Epithelial cell of prostate (primary cell): ENCODE data around the gene RAB40C.
A peak's percentile ranks its signal among the peaks of the same experiment; 100 is the strongest.

Source experiments
- DNase-seq: peaks from one replicate; pipeline ENCODE4 v3.0.0-alpha.2; 2011; ENCODE audit warnings: low read depth, low spot score
- H3K27ac ChIP-seq: fragments of 450-650 bp; 2 replicates; pipeline ENCODE4 v1.5.1; 2017; ENCODE audit warnings: mild to moderate bottlenecking

The RAB40C gene

DNA sequence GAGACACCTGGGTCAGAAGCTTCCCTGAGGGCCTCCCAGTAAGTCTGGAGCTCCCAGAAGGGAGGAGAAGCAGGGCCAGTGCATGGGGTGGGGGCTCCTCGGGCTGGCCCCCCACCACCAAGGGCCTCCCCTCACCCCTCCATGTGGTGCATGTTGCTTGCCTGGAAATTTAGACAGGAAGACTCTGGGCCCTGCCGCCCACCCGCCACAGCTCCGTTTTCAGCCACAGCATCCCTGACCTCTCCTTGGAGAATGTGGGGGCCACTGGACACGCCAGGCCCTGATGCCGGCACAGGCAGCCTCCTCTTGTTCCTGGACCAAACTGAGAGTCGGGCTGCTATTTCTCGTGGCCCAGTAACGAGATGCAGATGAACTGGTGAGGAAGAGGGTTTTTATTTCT is 49.0 kb downstream of the RAB40C start:
- no peak for DNase-seq
- H3K27ac ChIP-seq, result no peak overlapping the region

DNA sequence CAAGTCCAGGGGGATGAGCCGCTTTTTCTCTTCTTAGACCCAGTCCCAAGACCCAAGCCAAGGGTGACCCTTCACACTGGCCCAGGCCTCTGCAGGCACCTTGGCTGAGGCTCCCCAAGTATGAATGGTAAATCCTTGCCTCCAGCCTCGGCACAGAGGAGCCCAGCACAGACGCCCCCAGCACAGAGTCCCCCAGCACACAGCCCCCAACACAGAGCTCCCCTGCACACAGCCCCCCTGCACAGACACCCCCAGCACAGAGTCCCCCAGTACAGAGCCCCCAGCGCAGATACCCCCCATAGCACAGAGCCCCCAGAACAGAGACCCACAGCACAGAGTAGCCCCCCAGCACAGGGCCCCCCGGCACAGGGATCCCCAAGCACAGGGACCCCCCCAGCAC is 50.7 kb downstream of the RAB40C start:
- no peak overlapping the region for H3K27ac ChIP-seq

DNA sequence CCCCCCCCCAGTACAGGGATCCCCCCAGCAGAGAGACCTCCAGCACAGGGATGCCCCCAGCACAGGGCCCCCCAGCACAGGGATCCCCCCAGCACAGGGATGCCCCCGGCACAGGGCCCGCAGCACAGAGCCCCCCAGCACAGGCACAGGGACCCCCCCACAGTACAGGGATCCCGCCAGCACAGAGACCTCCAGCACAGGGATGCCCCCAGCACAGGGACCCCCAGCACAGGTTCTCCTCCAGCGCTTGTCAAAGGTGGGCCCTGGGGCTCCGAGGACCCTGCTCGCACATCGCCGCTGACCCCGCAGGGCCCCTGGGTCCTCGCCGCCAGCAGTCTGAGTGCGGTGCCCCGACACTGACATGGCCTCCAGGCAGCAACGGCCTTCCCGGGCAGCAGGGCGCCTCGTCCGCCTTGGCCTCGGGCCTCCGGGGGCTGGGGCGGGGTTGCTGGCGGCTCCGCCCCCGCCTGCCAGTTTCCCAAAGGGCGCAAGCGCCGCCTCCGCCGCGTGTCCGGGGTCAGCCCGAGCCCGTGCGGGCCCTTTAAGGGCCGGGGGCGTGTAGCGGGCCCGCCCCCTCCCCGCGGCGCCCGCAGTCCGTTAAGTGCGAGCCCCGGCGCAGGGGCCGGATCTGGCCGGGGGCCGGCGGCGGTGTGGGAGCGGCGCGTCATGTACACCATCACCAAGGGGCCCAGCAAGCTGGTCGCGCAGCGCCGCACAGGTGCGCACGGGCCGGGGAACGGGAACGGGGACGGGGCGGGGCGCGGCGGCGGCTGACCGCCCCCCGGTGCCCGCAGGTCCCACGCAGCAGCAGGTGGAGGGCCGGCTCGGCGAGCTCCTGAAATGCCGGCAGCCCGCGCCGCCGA is 51.7 kb downstream of the RAB40C start, which contains the start of gene MCRIP2:
Gene MCRIP2 (plus strand): TSS at position 503 of the 863 bp plus-strand sequence. CDS start 164 bp downstream, at position 667.
- DNase-seq, result no peak
- H3K27ac ChIP-seq, result no peak within 1 kb of the TSS

More for the DNA sequence above, 50.7 kb downstream of the RAB40C start:
- DNase-seq, result no peak

GRCh38 chr16:642189-643049 is 52.6 kb downstream of the RAB40C start:
- DNase-seq, result no peak
- no peak overlapping the region for H3K27ac ChIP-seq

DNA sequence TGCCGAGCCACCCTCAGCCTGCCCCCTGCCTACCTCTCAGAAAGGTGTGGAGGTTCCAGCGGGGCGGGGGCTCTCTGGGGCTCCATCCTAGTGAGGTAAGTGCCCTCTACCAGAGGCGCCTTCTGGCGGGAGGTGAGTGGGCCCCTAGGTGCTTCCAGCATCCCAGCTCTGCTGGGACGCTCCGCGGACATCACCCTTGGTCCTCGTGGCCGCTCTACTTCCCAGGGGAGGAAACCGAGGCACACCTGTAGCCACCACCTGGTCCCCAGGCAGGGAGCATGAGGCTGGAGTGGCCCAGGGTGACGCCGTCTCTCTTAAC is 53.1 kb downstream of the RAB40C start:
- H3K27ac ChIP-seq, result no peak overlapping the region
- DNase-seq, result no peak

DNA sequence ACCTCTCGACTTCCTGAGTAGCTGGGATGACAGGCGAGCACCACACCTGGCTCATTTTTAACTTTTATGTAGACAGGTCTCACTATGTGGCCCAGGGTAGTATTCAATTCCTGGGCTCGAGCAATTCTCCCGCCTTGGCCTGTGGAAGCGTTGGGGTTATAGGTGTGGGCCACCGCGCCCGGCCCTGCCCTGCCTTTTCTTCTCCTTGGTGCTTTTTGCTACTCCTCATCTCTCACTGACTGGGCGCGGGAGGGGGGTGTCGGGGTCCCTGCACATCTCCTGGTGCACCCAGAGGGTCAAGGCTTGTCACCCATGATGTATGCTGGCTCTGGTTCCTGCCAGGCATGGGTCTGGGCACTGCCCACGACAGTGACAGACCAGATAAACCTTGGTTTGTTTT is 54.7 kb downstream of the RAB40C start:
- H3K27ac ChIP-seq, result no peak overlapping the region
- no peak for DNase-seq

DNA sequence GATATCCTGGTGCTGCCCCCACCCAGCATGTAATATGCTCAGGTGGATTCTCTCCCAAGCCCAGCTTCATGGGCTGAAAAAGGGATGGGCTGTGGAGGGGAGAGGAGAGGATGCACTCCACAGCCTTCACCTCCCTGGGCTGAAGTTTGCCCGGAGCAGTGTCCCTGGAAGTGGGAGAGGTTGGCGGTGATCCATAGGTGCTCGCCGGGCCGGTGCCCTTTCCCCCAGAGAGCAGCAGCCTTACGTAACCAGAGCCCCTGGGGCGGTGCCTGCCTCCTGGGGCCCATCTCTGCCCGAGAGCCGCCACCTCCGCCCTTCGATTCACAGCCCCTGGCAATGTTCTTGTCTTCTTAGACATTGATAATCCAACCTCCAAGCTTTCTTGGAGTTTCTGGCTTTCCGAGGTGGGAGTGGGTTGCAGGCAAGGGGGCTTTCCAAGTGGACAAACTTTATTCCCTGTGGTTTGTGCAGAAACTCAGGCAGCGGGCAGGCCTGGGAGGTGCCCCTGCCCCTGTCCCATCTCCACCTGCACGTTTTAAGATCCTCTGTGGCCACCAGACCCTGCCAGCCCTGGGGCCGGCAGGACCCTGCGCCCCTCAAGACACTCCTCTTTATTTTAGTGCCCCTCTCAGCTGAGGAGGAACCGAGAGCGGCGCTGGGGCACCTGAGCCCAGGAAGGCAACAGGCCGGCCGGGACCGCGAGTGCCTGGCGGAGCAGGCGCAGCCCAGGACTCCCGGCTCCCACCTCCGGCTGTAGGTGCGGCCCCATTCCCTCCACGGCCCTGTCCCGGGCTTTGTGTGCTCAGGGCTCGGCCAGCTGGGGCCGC is 56.2 kb downstream of the RAB40C start:
- DNase-seq, result no peak
- no peak overlapping the region for H3K27ac ChIP-seq

- H3K27ac ChIP-seq, result no peak overlapping the region
- no peak for DNase-seq
Measured at GRCh38 chr16:646679-647172, 56.9 kb downstream of the RAB40C start.

DNA sequence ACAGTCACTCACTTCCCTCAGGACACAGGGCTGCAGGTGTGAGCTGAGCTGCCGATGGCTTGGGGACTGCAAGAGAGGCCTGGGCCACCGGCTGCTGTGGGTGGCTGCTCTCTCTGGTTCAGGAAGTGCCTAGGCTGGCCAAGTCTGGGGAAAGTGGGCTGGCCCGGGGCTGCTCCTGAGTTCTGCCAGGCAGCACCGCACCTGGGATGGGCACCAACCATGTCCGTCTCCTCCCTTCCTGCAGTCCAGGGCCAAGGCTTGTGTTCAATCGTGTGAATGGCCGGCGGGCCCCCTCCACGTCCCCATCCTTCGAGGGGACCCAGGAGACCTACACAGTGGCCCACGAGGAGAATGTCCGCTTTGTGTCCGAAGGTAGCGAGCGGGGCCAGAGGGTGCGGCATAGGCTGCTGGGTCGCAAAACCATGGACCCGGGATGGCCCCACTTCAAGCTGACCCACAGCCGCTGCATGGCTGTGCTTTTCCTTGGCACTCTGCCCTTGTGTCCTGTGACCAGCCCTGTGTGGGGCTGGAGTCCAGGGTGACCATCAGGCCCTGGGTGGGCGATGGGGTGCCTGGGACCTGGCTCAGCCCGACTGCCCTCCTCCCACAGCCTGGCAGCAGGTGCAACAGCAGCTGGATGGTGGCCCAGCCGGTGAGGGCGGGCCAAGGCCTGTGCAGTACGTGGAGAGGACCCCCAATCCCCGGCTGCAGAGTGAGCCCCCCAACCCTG is 57.5 kb downstream of the RAB40C start:
- H3K27ac ChIP-seq, result no peak overlapping the region
- DNase-seq, result no peak

DNA sequence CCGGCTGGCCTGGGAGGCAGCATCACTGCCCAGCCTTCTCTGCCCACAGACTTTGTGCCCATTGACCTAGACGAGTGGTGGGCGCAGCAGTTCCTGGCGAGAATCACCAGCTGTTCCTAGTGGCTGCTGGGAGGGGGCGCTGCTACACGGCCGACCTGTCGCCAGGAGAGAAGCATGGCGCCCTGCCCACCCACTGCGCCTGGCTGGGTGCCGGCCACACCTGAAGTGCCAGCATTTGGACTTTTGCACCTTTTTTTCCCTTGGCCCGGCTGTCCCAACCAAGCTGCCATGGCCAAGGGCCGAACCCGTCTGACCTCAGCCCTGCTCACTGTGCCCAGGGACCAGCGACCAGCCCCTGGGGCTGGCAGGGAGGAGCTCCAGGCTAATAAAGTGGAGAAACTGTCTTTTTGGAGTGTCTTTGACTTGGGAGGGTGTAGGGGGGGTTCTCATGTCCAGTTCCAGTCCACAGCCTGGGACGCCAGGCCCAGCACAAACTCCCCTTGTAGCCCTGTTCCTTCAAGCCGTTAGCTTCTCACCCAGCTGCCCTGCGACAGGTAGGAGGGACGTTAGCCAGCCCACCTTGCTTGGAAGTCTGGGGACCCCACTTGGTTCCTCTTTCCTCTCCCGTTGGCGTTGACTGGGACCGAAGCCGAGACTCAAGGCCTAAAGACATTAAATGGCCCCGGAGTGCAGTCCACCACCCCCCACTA is 58.4 kb downstream of the RAB40C start:
- H3K27ac ChIP-seq, result peak overlapping the region; percentile 87
- no peak for DNase-seq

- H3K27ac ChIP-seq, result peak within 1 kb of the TSS; percentile 87
- DNase-seq, result peak; percentile 52
Measured at GRCh38 chr16:648781-649589, 59.1 kb downstream of the RAB40C start, which contains the start of gene WDR90. Gene WDR90, plus strand, starts transcription at chr16:649365. Its CDS starts 52 bp downstream, at chr16:649417.

- DNase-seq, result no peak
- no peak overlapping the region for H3K27ac ChIP-seq
Measured at GRCh38 chr16:649631-650030, 59.8 kb downstream of the RAB40C start.

DNA sequence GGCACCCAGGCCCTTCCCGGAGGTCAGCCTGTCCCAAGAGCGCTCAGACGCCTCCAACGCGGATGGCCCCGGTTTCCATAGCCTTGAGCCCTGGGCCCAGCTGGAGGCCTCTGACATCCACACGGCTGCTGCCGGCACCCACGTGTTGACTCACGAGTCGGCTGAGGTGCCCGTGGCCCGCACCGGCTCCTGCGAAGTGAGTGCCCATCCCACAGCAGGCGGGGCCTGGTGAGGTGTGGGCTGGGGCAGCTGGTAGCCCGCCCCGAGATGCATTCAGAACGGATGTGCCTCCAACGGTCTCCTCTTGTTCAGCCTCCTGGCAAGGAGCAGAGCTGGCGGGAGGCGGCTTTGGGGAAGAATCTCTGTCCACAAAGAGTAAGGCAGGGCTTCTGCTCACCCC is 62.0 kb downstream of the RAB40C start:
- no peak for DNase-seq
- H3K27ac ChIP-seq, result no peak overlapping the region

GRCh38 chr16:652454-653305 is 62.8 kb downstream of the RAB40C start:
- no peak for DNase-seq
- H3K27ac ChIP-seq, result no peak overlapping the region

GRCh38 chr16:654034-654433 is 64.2 kb downstream of the RAB40C start:
- no peak overlapping the region for H3K27ac ChIP-seq
- no peak for DNase-seq

GRCh38 chr16:657487-657886 is 67.6 kb downstream of the RAB40C start:
- no peak overlapping the region for H3K27ac ChIP-seq
- DNase-seq, result no peak
